GM12878 (cell line): ENCODE results near the gene SEMG1. TPM values are rescaled to one million over a fixed set of nuclear protein-coding genes. Genes with fewer than 3 reads are reported as not detected.

Source experiments
- ATAC-seq: fragments of 200-7000 bp; cut with Tn5 transposase; 3 replicates; pipeline ENCODE4 v1.9.1; 2020; ENCODE audit warnings: mild to moderate bottlenecking, moderate library complexity
- BruUV-seq: library from RNA; stranded (reverse); fragments of 400-500 nt; replicated peaks from 2 replicates; lab custom pipeline; 2021; lab: Mats Ljungman, UMichigan
- CTCF ChIA-PET: fragments of 300-600 bp; sonication (Branson Sonifier 250); formaldehyde crosslinking; extraction: SDS; loops from one replicate; lab custom pipeline; 2021; ENCODE audit warnings: inconsistent platforms; lab: Yijun Ruan, JAX
- POLR2A ChIA-PET: fragments of 350-600 bp; formaldehyde crosslinking; extraction: SDS; loops from one replicate; lab custom pipeline; 2021; ENCODE audit warnings: inconsistent platforms; lab: Charles Lee
- RAD21 ChIA-PET: fragments of 300-600 bp; sonication (Branson Sonifier 250); formaldehyde crosslinking; loops from one replicate; lab custom pipeline; 2023; ENCODE audit warnings: antibody characterized with exemption; ENCODE audit not compliant: unreplicated experiment; lab: Charles Lee
- SMC1A ChIA-PET: fragments of 300-600 bp; sonication (Branson Sonifier 250); formaldehyde crosslinking; loops from one replicate; lab custom pipeline; 2023; ENCODE audit not compliant: unreplicated experiment, uncharacterized antibody; lab: Charles Lee
- DNase-seq: peaks from one replicate; pipeline ENCODE4 v3.0.0-alpha.2; 2011; ENCODE audit warnings: low read depth, low spot score
- FAIRE-seq: peaks from 3 replicates; lab custom pipeline; 2011; peaks lifted over from hg19 to GRCh38; lab: Jason Lieb, UNC
- H2AFZ ChIP-seq: 2 replicates; pipeline ENCODE4 v1.6.0; 2011; ENCODE audit warnings: low read depth, low read length, control low read depth; ENCODE audit not compliant: control insufficient read depth
- H3K27ac ChIP-seq: 2 replicates; pipeline ENCODE4 v1.5.1; 2011; ENCODE audit warnings: control low read depth; ENCODE audit not compliant: control insufficient read depth, insufficient read depth
- H3K27me3 ChIP-seq, 2 experiments: replicated peaks in 1 of 2; 2 replicates each; pipeline versions ENCODE4 v1.6.0 to v1.6.1; 2011; ENCODE audit warnings: low read length in 1 of 2; ENCODE audit not compliant: control insufficient read depth in 2 of 2, insufficient read depth in 2 of 2
- H3K36me3 ChIP-seq, 2 experiments: 2 replicates each; pipeline ENCODE4 v1.5.1; 2011; ENCODE audit warnings: low read length in 1 of 2; ENCODE audit not compliant: control insufficient read depth in 2 of 2, insufficient read depth in 2 of 2
- H3K4me1 ChIP-seq: 2 replicates; pipeline ENCODE4 v1.6.1; 2011; ENCODE audit warnings: mild to moderate bottlenecking, low read length, moderate library complexity, mixed read lengths; ENCODE audit not compliant: control insufficient read depth, insufficient read depth
- H3K4me2 ChIP-seq: 2 replicates; pipeline ENCODE4 v1.6.0; 2011; ENCODE audit warnings: control low read depth; ENCODE audit not compliant: control insufficient read depth, insufficient read depth
- H3K4me3 ChIP-seq: fragments of 200-600 bp; sonication (generic); 2 replicates; pipeline ENCODE4 v1.5.1; 2016
- H3K79me2 ChIP-seq: 2 replicates; pipeline ENCODE4 v1.6.0; 2011; ENCODE audit warnings: low read length; ENCODE audit not compliant: control insufficient read depth, insufficient read depth
- H3K9ac ChIP-seq: 2 replicates; pipeline ENCODE4 v1.8.0; 2011; ENCODE audit warnings: low read length, control low read depth, mixed read lengths; ENCODE audit not compliant: control insufficient read depth, insufficient read depth
- H3K9me3 ChIP-seq: replicated peaks from 3 replicates; pipeline ENCODE4 v1.5.1; 2011; ENCODE audit warnings: mild to moderate bottlenecking, low read length; ENCODE audit not compliant: control insufficient read depth, insufficient read depth
- H4K20me1 ChIP-seq: 2 replicates; pipeline ENCODE4 v1.6.0; 2011; ENCODE audit not compliant: control insufficient read depth, insufficient read depth
- CBX5 ChIP-seq: sonication (generic); IDR thresholded peaks from 2 replicates; pipeline ENCODE4 v1.6.1; 2016; ENCODE audit warnings: low read depth, moderate library complexity, mild to moderate bottlenecking, inconsistent platforms
- CHD2 ChIP-seq: IDR thresholded peaks from 2 replicates; pipeline ENCODE4 v1.6.1; 2011; ENCODE audit warnings: low read depth, low read length, improper control_type of control experiment, borderline replicate concordance
- ESRRA ChIP-seq: IDR thresholded peaks from 2 replicates; pipeline ENCODE4 v1.6.1; 2012; ENCODE audit warnings: mild to moderate bottlenecking, low read length, improper control_type of control experiment
- EZH2 ChIP-seq: IDR thresholded peaks from 2 replicates; pipeline ENCODE4 v1.6.1; 2012; ENCODE audit warnings: low read depth, mild to moderate bottlenecking, control low read depth, inconsistent platforms, low read length, borderline replicate concordance; ENCODE audit not compliant: control insufficient read depth
- FOXK2 ChIP-seq: fragments of 450-650 bp; IDR thresholded peaks from 2 replicates; pipeline ENCODE4 v1.6.1; 2017; ENCODE audit warnings: mild to moderate bottlenecking, moderate library complexity
- HCFC1 ChIP-seq: fragments of 150-350 bp; IDR thresholded peaks from 2 replicates; pipeline ENCODE4 v1.6.1; 2014; ENCODE audit warnings: low read length
- JUND ChIP-seq: IDR thresholded peaks from 2 replicates; pipeline ENCODE4 v1.6.1; 2012; ENCODE audit warnings: low read depth, mild to moderate bottlenecking, low read length, improper control_type of control experiment, moderate library complexity
- NFXL1 ChIP-seq: fragments of 450-650 bp; IDR thresholded peaks from 2 replicates; pipeline ENCODE4 v1.6.1; 2017; ENCODE audit warnings: antibody characterized with exemption, mild to moderate bottlenecking, borderline replicate concordance
- PKNOX1 ChIP-seq: fragments of 450-650 bp; IDR thresholded peaks from 2 replicates; pipeline ENCODE4 v1.6.1; 2016; ENCODE audit warnings: mild to moderate bottlenecking
- REST ChIP-seq: IDR thresholded peaks from 2 replicates; pipeline ENCODE4 v1.6.1; 2012; ENCODE audit warnings: mild to moderate bottlenecking, low read depth, low read length
- RUNX3 ChIP-seq: IDR thresholded peaks from 2 replicates; pipeline ENCODE4 v1.6.1; 2012; ENCODE audit warnings: low read length, inconsistent platforms
- SMAD5 ChIP-seq: IDR thresholded peaks from 2 replicates; pipeline ENCODE4 v1.6.1; 2016; ENCODE audit warnings: antibody characterized with exemption, low read depth
- SPI1 ChIP-seq: IDR thresholded peaks from 2 replicates; pipeline ENCODE4 v1.6.1; 2011; ENCODE audit warnings: low read depth, mild to moderate bottlenecking, low read length, moderate library complexity, borderline replicate concordance; ENCODE audit not compliant: insufficient read depth
- SREBF1 ChIP-seq: IDR thresholded peaks from 2 replicates; pipeline ENCODE4 v1.6.1; 2012; ENCODE audit warnings: mild to moderate bottlenecking, low read length
- STAT1 ChIP-seq: fragments of 450-650 bp; conservative IDR thresholded peaks from 2 replicates; pipeline ENCODE4 v1.6.1; 2014; ENCODE audit warnings: antibody characterized with exemption, mild to moderate bottlenecking
- USF2 ChIP-seq: IDR thresholded peaks from 2 replicates; pipeline ENCODE4 v1.6.1; 2011; ENCODE audit warnings: low read depth, low read length, improper control_type of control experiment, borderline replicate concordance
- ZNF207 ChIP-seq: fragments of 450-650 bp; IDR thresholded peaks from 2 replicates; pipeline ENCODE4 v1.6.1; 2014; ENCODE audit warnings: antibody characterized with exemption, mild to moderate bottlenecking, borderline replicate concordance
- WGBS: methylation state at CpG from one replicate; pipeline ENCODE4 v1.1.6; 2016; ENCODE audit warnings: low lambda C conversion rate; ENCODE audit not compliant: insufficient replicate concordance, insufficient coverage; ENCODE audit errors: missing lambda C conversion rate; 5-methylcytosine and 5-hydroxymethylcytosine counted together
- in situ Hi-C: fragments of 300-500 bp; cut with MboI; formaldehyde crosslinking; loops from 9 replicates; pipeline ENCODE4 v1.14.3; 2018; ENCODE audit warnings: mixed read lengths
- intact Hi-C: fragments of 100-400 bp; cut with micrococcal nuclease; formaldehyde crosslinking; loops from one replicate; pipeline ENCODE4 v1.14.2; 2022; ENCODE audit not compliant: unreplicated experiment
- polyA plus RNA-seq, 11 experiments: library from polyadenylated mRNA; depleted of rRNA in 4 of 11; unstranded in 6 of 11; stranded (reverse) in 5 of 11; fragments of >200 nt; fragmentation: Nextera tagmentation in 4 of 11; fragmentation: Illumina TruSeq in 1 of 11; extraction: Ambion mirVana in 4 of 11; extraction: Trizol in 1 of 11; gene quantifications; 1 replicate in 1 of 11; 2 replicates in 10 of 11; pipeline versions ENCODE4 v1.2.1 to v1.2.3, GENCODE V29; 2011 to 2016; ENCODE audit warnings: inconsistent platforms in 2 of 11, missing spikeins in 2 of 11, low read depth in 1 of 11
- total RNA-seq, 4 experiments: library from RNA; depleted of rRNA in 3 of 4; stranded (reverse); fragments of >200 nt in 3 of 4; fragmentation: Illumina TruSeq in 1 of 4; extraction: Trizol in 1 of 4; gene quantifications; 2 replicates each; pipeline versions ENCODE4 v1.2.1 to v1.2.3, GENCODE V29; 2013 to 2021

SEMG1 gene
- total and polyA plus RNA-seq, 10 of the 15 experiments (the other 5 are each of a cell fraction or from before 2014, with no cell fraction given) = not detected

- no peaks in the 10 kb centered on the region for H4K20me1 ChIP-seq
- H3K4me1 ChIP-seq = no peaks in the 10 kb centered on the region
- SMC1A ChIA-PET = no interaction called here
- CTCF ChIA-PET = interaction anchor here (0.9 kb wide), 1 partner anchor 27 kb away, joined by 3 read pairs; no protein-coding TSS in a partner anchor
- FAIRE-seq = no peak
- no peaks in the 10 kb centered on the region; a peak in 2 of 4 replicates for H3K27me3 ChIP-seq
- no peak for TF ChIP-seq FOXK2
- TF ChIP-seq ZNF207 = no peak
- TF ChIP-seq SPI1 = no peak
- no peak for TF ChIP-seq EZH2
- TF ChIP-seq RUNX3 = no peak
- no peak for TF ChIP-seq REST
- no peak for TF ChIP-seq CHD2
- TF ChIP-seq NFXL1 = no peak
- no peak for TF ChIP-seq ESRRA
- no peak for TF ChIP-seq JUND
- no peak for TF ChIP-seq SMAD5
- TF ChIP-seq PKNOX1 = no peak
- no peak for TF ChIP-seq SREBF1
- no peak for TF ChIP-seq HCFC1
- no peak for TF ChIP-seq CBX5
- TF ChIP-seq STAT1 = no peak
- no peak for TF ChIP-seq USF2
- TF ChIP-seq, all 136 proteins: peak for 0
- in situ Hi-C loops (no loop called here), intact Hi-C loops (no loop called here)
- Histone ChIP-seq H3K4me3 (no peak overlapping the region), H3K9me3 (no peaks in the 10 kb centered on the region), H3K9ac (no peak overlapping the region), H3K27ac (no peak overlapping the region), H2AFZ (no peak overlapping the region), H3K36me3 (no peaks in the 10 kb centered on the region), H3K4me2 (no peak overlapping the region), H3K79me2 (no peaks in the 10 kb centered on the region)
- BruUV-seq = no TSS peak
- ChIA-PET RAD21 (no interaction called here), POLR2A (no interaction called here)
- DNase-seq (no peak), ATAC-seq (no peak)
- WGBS = 14% methylated on average over 1 of the region's 1 CpG
These were observed 33.3 kb upstream of the SEMG1 start for GRCh38 chr20:45173522-45173921.
